Stimulated activated CD4-positive, alpha-beta T cell treated with anti-CD3 and anti-CD28 coated beads, Interleukin-4, amount 100 ng/mL, for 24 hours (primary cell): Measurements from ENCODE around the gene FAM107A.

Source experiments
- DNase-seq: peaks from one replicate; pipeline ENCODE4 v3.0.0-alpha.2; 2020

FAM107A gene

GRCh38 chr3:58566398-58567250 lies 10.6 kb downstream of the FAM107A start:
- no peak for DNase-seq

- no peak for DNase-seq
Observed at GRCh38 chr3:58565621-58566397, 11.4 kb downstream of the FAM107A start.

- no peak for DNase-seq
Observed at GRCh38 chr3:58564456-58565160, 12.6 kb downstream of the FAM107A start.

- DNase-seq = no peak
Observed at GRCh38 chr3:58564054-58564453, 13.1 kb downstream of the FAM107A start.

- DNase-seq = no peak
Observed at GRCh38 chr3:58563386-58564035, 13.7 kb downstream of the FAM107A start.

GRCh38 chr3:58562498-58562897 lies 14.7 kb downstream of the FAM107A start:
- DNase-seq = no peak

GRCh38 chr3:58560771-58561311 lies 16.4 kb downstream of the FAM107A start:
- no peak for DNase-seq

- DNase-seq = no peak
Observed at GRCh38 chr3:58559586-58559985, 17.6 kb downstream of the FAM107A start.

- no peak for DNase-seq
Observed at GRCh38 chr3:58557491-58557890, 19.7 kb downstream of the FAM107A start.

- DNase-seq = no peak
Observed at GRCh38 chr3:58556761-58557221, 20.4 kb downstream of the FAM107A start.

GRCh38 chr3:58556001-58556400 lies 21.2 kb downstream of the FAM107A start:
- no peak for DNase-seq

- DNase-seq = no peak
Observed at GRCh38 chr3:58555203-58555602, 22.0 kb downstream of the FAM107A start.

- DNase-seq = no peak
Observed at GRCh38 chr3:58553003-58553402, 24.2 kb downstream of the FAM107A start.

GRCh38 chr3:58551636-58552180 lies 25.5 kb downstream of the FAM107A start:
- DNase-seq = no peak

GRCh38 chr3:58544541-58544940 lies 32.6 kb downstream of the FAM107A start:
- no peak for DNase-seq

GRCh38 chr3:58540176-58540858 lies 36.9 kb downstream of the FAM107A start:
- DNase-seq = no peak

GRCh38 chr3:58539626-58540025 lies 37.6 kb downstream of the FAM107A start:
- DNase-seq = no peak

GRCh38 chr3:58537412-58538301 lies 39.5 kb downstream of the FAM107A start:
- no peak for DNase-seq

GRCh38 chr3:58536501-58537411 lies 40.4 kb downstream of the FAM107A start, which contains the start of gene ACOX2:
Gene ACOX2 (minus strand): TSS chr3:58537190. CDS start chr3:58535106, 2,084 bp downstream.
- no peak for DNase-seq
